Osteoblast (primary cell): ENCODE data around the gene LCOR. TPM values are rescaled to one million over a fixed set of nuclear protein-coding genes. Genes with fewer than 3 reads are reported as not detected.

Experiments
- DNase-seq: peaks from one replicate; pipeline ENCODE4 v3.0.0; 2011; ENCODE audit warnings: low spot score, mixed read lengths; ENCODE audit not compliant: insufficient read length; ENCODE audit errors: missing footprints
- H2AFZ ChIP-seq: 2 replicates; pipeline ENCODE4 v1.6.0; 2011; ENCODE audit warnings: mild to moderate bottlenecking, low read length
- H3K27ac ChIP-seq: 2 replicates; pipeline ENCODE4 v1.5.1; 2011; ENCODE audit warnings: mild to moderate bottlenecking, low read depth, low read length, moderate library complexity
- H3K27me3 ChIP-seq: 2 replicates; pipeline ENCODE4 v1.6.0; 2012; ENCODE audit warnings: mild to moderate bottlenecking, control low read depth, inconsistent platforms, low read length, moderate library complexity; ENCODE audit not compliant: insufficient read depth
- H3K36me3 ChIP-seq: 2 replicates; pipeline ENCODE4 v1.5.1; 2011; ENCODE audit warnings: mild to moderate bottlenecking, low read length, control low read depth, moderate library complexity; ENCODE audit not compliant: insufficient read depth
- H3K4me1 ChIP-seq: 2 replicates; pipeline ENCODE4 v1.5.1; 2011; ENCODE audit warnings: mild to moderate bottlenecking, low read length, control low read depth, moderate library complexity; ENCODE audit not compliant: insufficient read depth
- H3K4me2 ChIP-seq: 2 replicates; pipeline ENCODE4 v1.6.0; 2011; ENCODE audit warnings: mild to moderate bottlenecking, low read length; ENCODE audit not compliant: insufficient read depth
- H3K4me3 ChIP-seq: fragments of 200-600 bp; sonication (generic); 3 replicates; pipeline ENCODE4 v1.5.1; 2012; ENCODE audit warnings: mild to moderate bottlenecking, low read length, inconsistent platforms; ENCODE audit not compliant: insufficient read depth
- H3K79me2 ChIP-seq: 2 replicates; pipeline ENCODE4 v1.6.0; 2012; ENCODE audit warnings: mild to moderate bottlenecking, low read length, control low read depth, inconsistent platforms; ENCODE audit not compliant: insufficient read depth
- H3K9me3 ChIP-seq: 2 replicates; pipeline ENCODE4 v1.5.1; 2011; ENCODE audit warnings: low read depth, low read length, control low read depth
- H4K20me1 ChIP-seq: 2 replicates; pipeline ENCODE4 v1.6.0; 2012; ENCODE audit warnings: mild to moderate bottlenecking, low read length, control low read depth; ENCODE audit not compliant: insufficient read depth
- small RNA-seq: library from RNA; depleted of rRNA; stranded (forward); fragments of <200 nt; gene quantifications from one replicate; pipeline ENCODE3, GENCODE V24; 2012
- total RNA-seq: library from RNA; depleted of rRNA; stranded (reverse); fragments of >200 nt; gene quantifications from 2 replicates; pipeline ENCODE4 v1.2.3, GENCODE V29; 2012
- TF ChIP-seq, protein P1 (sequence below): IDR thresholded peaks from 2 replicates; pipeline ENCODE4 v1.5.1; 2011; ENCODE audit warnings: mild to moderate bottlenecking, low read depth, low read length, moderate library complexity; ENCODE audit errors: extremely low read depth

Gene LCOR
- total RNA-seq, 1 donor: 19.2 TPM

DNA sequence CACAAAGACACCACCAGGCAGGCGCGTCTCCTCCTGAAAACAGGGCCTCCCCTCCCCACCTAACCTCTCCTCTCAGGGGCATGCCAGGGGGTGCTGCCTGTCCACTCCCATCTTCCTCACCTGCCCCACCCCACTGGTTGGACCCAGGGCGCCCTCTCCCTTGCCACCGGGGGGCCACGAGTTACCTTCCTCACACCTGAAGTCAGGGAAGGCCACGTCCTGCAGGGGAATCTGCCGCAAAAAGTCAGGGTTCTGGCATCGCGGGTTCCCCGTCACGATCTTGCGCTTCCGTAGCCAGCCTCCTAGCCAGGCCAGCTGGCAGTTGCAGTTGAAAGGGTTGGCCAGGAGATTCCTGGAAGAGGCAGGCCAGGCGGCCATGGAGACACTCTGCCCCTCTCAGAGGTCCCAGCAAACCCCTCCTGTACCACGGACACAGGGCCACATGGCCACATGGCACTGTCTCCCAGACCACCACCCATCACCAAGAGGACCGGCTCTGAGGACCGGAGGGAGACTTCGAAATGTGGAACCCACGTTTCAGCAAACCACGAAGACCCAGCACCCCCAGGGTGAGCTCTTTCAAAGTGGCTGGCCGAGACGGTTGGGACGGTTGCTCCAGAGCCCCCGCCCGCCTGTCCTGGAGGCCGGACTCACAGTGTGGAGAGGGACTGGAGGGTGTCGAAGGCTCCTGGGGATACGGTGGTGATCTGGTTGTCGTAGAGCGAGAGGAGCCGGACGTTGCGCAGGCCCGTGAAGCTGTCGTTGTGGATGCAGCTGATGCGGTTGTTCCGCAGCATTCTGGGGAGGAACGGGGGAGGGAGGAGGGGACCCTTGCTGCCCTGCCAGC lies 210.8 kb downstream of the LCOR start:
- H3K79me2 ChIP-seq: no peaks in the 10 kb centered on the region

DNA sequence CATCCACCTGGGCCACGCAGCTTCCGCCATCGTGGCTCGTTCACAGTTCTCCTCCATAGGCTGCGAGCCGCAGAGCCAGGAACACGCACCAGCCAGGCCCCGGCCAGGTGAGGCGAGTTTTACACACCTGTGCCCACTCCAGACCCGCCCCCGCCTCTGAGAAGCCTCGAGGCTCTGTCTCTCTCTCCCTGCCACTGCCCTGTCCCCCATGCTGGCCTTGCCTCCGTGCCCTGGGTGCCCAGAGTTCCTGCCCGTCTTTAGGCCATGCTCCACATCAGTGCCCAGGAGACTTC lies 211.4 kb downstream of the LCOR start:
- TF ChIP-seq, protein P1, sequence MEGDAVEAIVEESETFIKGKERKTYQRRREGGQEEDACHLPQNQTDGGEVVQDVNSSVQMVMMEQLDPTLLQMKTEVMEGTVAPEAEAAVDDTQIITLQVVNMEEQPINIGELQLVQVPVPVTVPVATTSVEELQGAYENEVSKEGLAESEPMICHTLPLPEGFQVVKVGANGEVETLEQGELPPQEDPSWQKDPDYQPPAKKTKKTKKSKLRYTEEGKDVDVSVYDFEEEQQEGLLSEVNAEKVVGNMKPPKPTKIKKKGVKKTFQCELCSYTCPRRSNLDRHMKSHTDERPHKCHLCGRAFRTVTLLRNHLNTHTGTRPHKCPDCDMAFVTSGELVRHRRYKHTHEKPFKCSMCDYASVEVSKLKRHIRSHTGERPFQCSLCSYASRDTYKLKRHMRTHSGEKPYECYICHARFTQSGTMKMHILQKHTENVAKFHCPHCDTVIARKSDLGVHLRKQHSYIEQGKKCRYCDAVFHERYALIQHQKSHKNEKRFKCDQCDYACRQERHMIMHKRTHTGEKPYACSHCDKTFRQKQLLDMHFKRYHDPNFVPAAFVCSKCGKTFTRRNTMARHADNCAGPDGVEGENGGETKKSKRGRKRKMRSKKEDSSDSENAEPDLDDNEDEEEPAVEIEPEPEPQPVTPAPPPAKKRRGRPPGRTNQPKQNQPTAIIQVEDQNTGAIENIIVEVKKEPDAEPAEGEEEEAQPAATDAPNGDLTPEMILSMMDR: no peak
- H3K4me3 ChIP-seq: no peak overlapping the region
- H3K27me3 ChIP-seq: no peaks in the 10 kb centered on the region
- H3K79me2 ChIP-seq: no peaks in the 10 kb centered on the region
- H3K27ac ChIP-seq: no peak overlapping the region
- no peaks in the 10 kb centered on the region for H4K20me1 ChIP-seq
- no peaks in the 10 kb centered on the region for H3K4me1 ChIP-seq
- H3K4me2 ChIP-seq: no peak overlapping the region
- no peak for DNase-seq
- H3K9me3 ChIP-seq: no peaks in the 10 kb centered on the region
- H2AFZ ChIP-seq: no peak overlapping the region
- no peaks in the 10 kb centered on the region for H3K36me3 ChIP-seq

More for the DNA sequence above, 210.8 kb downstream of the LCOR start:
- Histone ChIP-seq H3K36me3 (no peaks in the 10 kb centered on the region), H3K4me1 (no peaks in the 10 kb centered on the region), H3K4me3 (no peak overlapping the region), H3K4me2 (no peak overlapping the region), H3K9me3 (no peaks in the 10 kb centered on the region), H3K27ac (no peak overlapping the region), H3K27me3 (no peaks in the 10 kb centered on the region), H4K20me1 (no peaks in the 10 kb centered on the region), H2AFZ (no peak overlapping the region)
- TF ChIP-seq, protein P1: no peak
- peak; percentile 80 for DNase-seq

Small RNAs within 50 kb of the gene (small RNA-seq; reads per million reads assigned to genes)
- not detected for gene HMGN2P35
- gene MIR607: not detected

Other genes with a start within 250 kb of the LCOR start
- 118 and 124 TPM in 2 replicates for gene TM9SF3, start 245.3 kb upstream of the LCOR start, total RNA-seq
- 0.36 and 0.88 TPM in 2 replicates for gene PIK3AP1, start 111.8 kb upstream of the LCOR start, total RNA-seq